H1 (cell line): ENCODE results near the gene WHAMM. TPM values are rescaled to one million over a fixed set of nuclear protein-coding genes. Genes with fewer than 3 reads are reported as not detected.

Experiments used
- CTCF ChIA-PET: fragments of 300-600 bp; sonication (Branson Sonifier 250); formaldehyde crosslinking; loops from one replicate; lab custom pipeline; 2021; ENCODE audit not compliant: partially characterized antibody; lab: Charles Lee
- POLR2A ChIA-PET: fragments of 300-600 bp; sonication (Branson Sonifier 250); formaldehyde crosslinking; loops from one replicate; lab custom pipeline; 2021; ENCODE audit warnings: inconsistent platforms; ENCODE audit not compliant: partially characterized antibody; lab: Charles Lee
- DNase-seq, 2 experiments: peaks; one replicate each; pipeline versions ENCODE4 v3.0.0 to v3.0.0-alpha.2; 2010 to 2022; ENCODE audit warnings: low spot score in 2 of 2, low read depth in 1 of 2, mixed read lengths in 1 of 2
- FAIRE-seq: peaks from 2 replicates; lab custom pipeline; 2011; peaks lifted over from hg19 to GRCh38; lab: Jason Lieb, UNC
- H2AFZ ChIP-seq: 2 replicates; pipeline ENCODE4 v1.8.1; 2012; ENCODE audit warnings: low read length, inconsistent platforms
- H2AK5ac ChIP-seq: 2 replicates; pipeline ENCODE4 v1.6.1; 2013; ENCODE audit warnings: low read depth, low read length
- H2BK120ac ChIP-seq: replicated peaks from 2 replicates; pipeline ENCODE3; 2013; ENCODE audit warnings: low read depth, low read length, inconsistent platforms
- H2BK12ac ChIP-seq: 2 replicates; pipeline ENCODE4 v1.6.1; 2013; ENCODE audit warnings: low read depth, low read length
- H2BK15ac ChIP-seq: 2 replicates; pipeline ENCODE4 v1.6.1; 2013; ENCODE audit warnings: low read length
- H2BK20ac ChIP-seq: 2 replicates; pipeline ENCODE4 v1.6.1; 2013; ENCODE audit warnings: low read length
- H2BK5ac ChIP-seq: 2 replicates; pipeline ENCODE4 v1.6.1; 2013; ENCODE audit warnings: low read depth, low read length
- H3K14ac ChIP-seq: 2 replicates; pipeline ENCODE4 v1.6.1; 2013; ENCODE audit warnings: inconsistent platforms; ENCODE audit not compliant: insufficient read length
- H3K18ac ChIP-seq: 2 replicates; pipeline ENCODE4 v1.6.1; 2013; ENCODE audit warnings: low read length; ENCODE audit errors: extremely low read depth
- H3K23ac ChIP-seq: 2 replicates; pipeline ENCODE4 v1.6.1; 2013; ENCODE audit warnings: inconsistent platforms; ENCODE audit not compliant: insufficient read length
- H3K23me2 ChIP-seq: 2 replicates; pipeline ENCODE4 v1.6.1; 2013; ENCODE audit warnings: low read depth, low read length
- H3K27ac ChIP-seq: 2 replicates; pipeline ENCODE4 v1.6.1; 2011; ENCODE audit warnings: low read depth, low read length, inconsistent platforms
- H3K27me3 ChIP-seq, 4 experiments: replicated peaks in 1 of 4; 1 replicate in 1 of 4; 2 replicates in 3 of 4; pipeline versions ENCODE4 v1.6.1 to v1.8.1; 2011 to 2013; ENCODE audit warnings: low read length in 3 of 4, mild to moderate bottlenecking in 3 of 4, inconsistent platforms in 2 of 4, mixed read lengths in 2 of 4, moderate library complexity in 1 of 4; ENCODE audit not compliant: control insufficient read depth in 3 of 4, insufficient read depth in 3 of 4; ENCODE audit errors: extremely low read depth in 1 of 4
- H3K36me3 ChIP-seq, 4 experiments: 2 replicates each; pipeline versions ENCODE4 v1.6.1 to v1.8.1; 2011 to 2013; ENCODE audit warnings: mild to moderate bottlenecking in 4 of 4, low read length in 3 of 4, moderate library complexity in 2 of 4, control low read depth in 1 of 4, inconsistent platforms in 1 of 4; ENCODE audit not compliant: insufficient read depth in 4 of 4, control insufficient read depth in 2 of 4
- H3K4ac ChIP-seq: replicated peaks from 2 replicates; pipeline ENCODE3; 2013; ENCODE audit warnings: low read length, low read depth, mixed read lengths, inconsistent platforms; ENCODE audit not compliant: insufficient read length
- H3K4me1 ChIP-seq, 4 experiments: replicated peaks in 1 of 4; 1 replicate in 1 of 4; 2 replicates in 3 of 4; pipeline versions ENCODE4 v1.6.1 to v1.8.1; 2011 to 2013; ENCODE audit warnings: low read length in 3 of 4, inconsistent platforms in 2 of 4, mixed read lengths in 1 of 4; ENCODE audit not compliant: insufficient read depth in 4 of 4, control insufficient read depth in 3 of 4
- H3K4me2 ChIP-seq, 2 experiments: 2 replicates each; pipeline versions ENCODE4 v1.6.1 to v1.8.1; 2011 to 2013; ENCODE audit warnings: low read depth in 2 of 2, low read length in 2 of 2, control low read depth in 1 of 2, inconsistent platforms in 1 of 2, mild to moderate bottlenecking in 1 of 2; ENCODE audit not compliant: insufficient read depth in 1 of 2
- H3K4me3 ChIP-seq, 4 experiments: fragments of 200-600, 300-600 bp in 1 of 4; sonication (generic), shearing (Covaris generic), sonication (Bioruptor Twin) in 1 of 4; 2 replicates each; pipeline versions ENCODE4 v1.5.1 to v1.8.1; 2011 to 2016; ENCODE audit warnings: low read length in 4 of 4, low read depth in 3 of 4, control low read depth in 2 of 4, inconsistent platforms in 2 of 4, mild to moderate bottlenecking in 2 of 4, mixed read lengths in 1 of 4, moderate library complexity in 1 of 4; ENCODE audit not compliant: insufficient read depth in 2 of 4; ENCODE audit errors: extremely low read depth in 1 of 4
- H3K56ac ChIP-seq: replicated peaks from 2 replicates; pipeline ENCODE3; 2013; ENCODE audit warnings: low read depth, mild to moderate bottlenecking, mixed read lengths, low read length, inconsistent platforms; ENCODE audit not compliant: insufficient read length
- H3K79me1 ChIP-seq: 2 replicates; pipeline ENCODE4 v1.6.1; 2013; ENCODE audit warnings: low read depth, low read length, control low read depth
- H3K79me2 ChIP-seq, 2 experiments: 2 replicates each; pipeline versions ENCODE4 v1.6.1 to v1.8.1; 2012 to 2013; ENCODE audit warnings: low read length in 2 of 2, mild to moderate bottlenecking in 2 of 2, inconsistent platforms in 1 of 2; ENCODE audit not compliant: insufficient read depth in 2 of 2, control insufficient read depth in 1 of 2
- H3K9ac ChIP-seq, 4 experiments: replicated peaks in 1 of 4; 1 replicate in 1 of 4; 2 replicates in 3 of 4; pipeline versions ENCODE4 v1.6.1 to v1.8.1; 2011 to 2013; ENCODE audit warnings: low read depth in 3 of 4, low read length in 3 of 4, control low read depth in 2 of 4, mild to moderate bottlenecking in 2 of 4, moderate library complexity in 2 of 4, inconsistent platforms in 1 of 4; ENCODE audit errors: extremely low read depth in 1 of 4
- H3K9me3 ChIP-seq, 2 experiments: 2 replicates each; pipeline versions ENCODE4 v1.6.1 to v1.8.1; 2012 to 2013; ENCODE audit warnings: mild to moderate bottlenecking in 2 of 2, moderate library complexity in 2 of 2, control low read depth in 1 of 2, inconsistent platforms in 1 of 2, low read depth in 1 of 2, low read length in 1 of 2, mixed read lengths in 1 of 2; ENCODE audit not compliant: insufficient read depth in 2 of 2
- H4K20me1 ChIP-seq, 2 experiments: replicated peaks in 1 of 2; 2 replicates each; pipeline versions ENCODE3 to v1.8.1; 2011 to 2013; ENCODE audit warnings: inconsistent platforms in 2 of 2, low read length in 2 of 2, mild to moderate bottlenecking in 1 of 2; ENCODE audit not compliant: insufficient read depth in 2 of 2, control insufficient read depth in 1 of 2
- H4K5ac ChIP-seq: 2 replicates; pipeline ENCODE4 v1.6.1; 2013; ENCODE audit warnings: low read length, low read depth, mixed read lengths, inconsistent platforms; ENCODE audit not compliant: insufficient read length
- H4K8ac ChIP-seq: 2 replicates; pipeline ENCODE4 v1.8.0; 2013; ENCODE audit warnings: mild to moderate bottlenecking, moderate library complexity, low read length, inconsistent platforms; ENCODE audit not compliant: insufficient read depth; ENCODE audit errors: extremely low read depth
- H4K91ac ChIP-seq: replicated peaks from 2 replicates; pipeline ENCODE3; 2013; ENCODE audit warnings: low read length, mixed read lengths, inconsistent platforms; ENCODE audit not compliant: insufficient read length
- CREB1 ChIP-seq: IDR thresholded peaks from 2 replicates; pipeline ENCODE4 v1.6.1; 2012; ENCODE audit warnings: inconsistent platforms
- CTBP2 ChIP-seq: IDR thresholded peaks from 2 replicates; pipeline ENCODE4 v1.7.0; 2011; ENCODE audit warnings: borderline replicate concordance, mild to moderate bottlenecking, moderate library complexity, mixed read lengths, low read length; ENCODE audit not compliant: insufficient read depth, insufficient read length
- E2F6 ChIP-seq: IDR thresholded peaks from 2 replicates; pipeline ENCODE4 v1.6.1; 2012; ENCODE audit warnings: inconsistent platforms
- SIX5 ChIP-seq: IDR thresholded peaks from 2 replicates; pipeline ENCODE4 v1.6.1; 2011; ENCODE audit warnings: mild to moderate bottlenecking, low read depth, low read length
- TAF1 ChIP-seq: IDR thresholded peaks from 2 replicates; pipeline ENCODE4 v1.6.1; 2011; ENCODE audit warnings: mild to moderate bottlenecking, low read depth, low read length
- whole genome bisulfite sequencing, 2 experiments: shearing (Covaris generic) in 1 of 2; methylation state at CpG; one replicate each; pipeline versions ENCODE4 v1.1.6 to v1.1.7; 2013 to 2015; ENCODE audit warnings: low lambda C conversion rate in 2 of 2, mixed read lengths in 2 of 2, inconsistent platforms in 1 of 2, low coverage in 1 of 2, missing lambda C conversion rate in 1 of 2; ENCODE audit not compliant: insufficient replicate concordance in 2 of 2, insufficient coverage in 1 of 2, insufficient read length in 1 of 2; ENCODE audit errors: extremely low coverage in 1 of 2, missing lambda C conversion rate in 1 of 2; 5-methylcytosine and 5-hydroxymethylcytosine counted together
- polyA plus RNA-seq, 7 experiments: library from polyadenylated mRNA; depleted of rRNA in 3 of 7; stranded (reverse) in 5 of 7; unstranded in 2 of 7; fragments of >200 nt in 5 of 7; fragments of 200-250 nt in 2 of 7; gene quantifications; 1 replicate in 5 of 7; 2 replicates in 1 of 7; 4 replicates in 1 of 7; pipeline versions ENCODE4 v1.2.1 to v1.2.3, GENCODE V29; 2011 to 2013; ENCODE audit warnings: missing spikeins in 2 of 7, mixed read lengths in 2 of 7
- total RNA-seq: library from RNA; stranded (reverse); fragmentation: NEBNext Ultra II Directional; extraction: Animal tissue kit (Norgen Biotek cat#: 25700); gene quantifications from 2 replicates; pipeline ENCODE4 v1.2.1, GENCODE V29; 2021

WHAMM gene
- total and polyA plus RNA-seq, 2 of the 8 experiments (the other 6 are each of a cell fraction or from before 2014, with no cell fraction given), result 1.1 to 3.3 TPM

GRCh38 chr15:82828075-82828474, 18.6 kb downstream of the WHAMM start:
- Histone ChIP-seq H4K8ac (no peak overlapping the region), H3K23ac (no peak overlapping the region), H2BK5ac (no peak overlapping the region), H2AFZ (no peak overlapping the region), H3K4me3 (no peak overlapping the region), H2BK12ac (no peak overlapping the region), H3K56ac (no peak overlapping the region), H2BK15ac (no peak overlapping the region), H4K91ac (no peak overlapping the region), H2AK5ac (no peak overlapping the region), H3K36me3 (peaks cover 0 to 14% (median 2%) of the 10 kb centered on the region in 4 experiments; a peak in 5 of 8 replicates), H3K27ac (no peak overlapping the region), H3K4me2 (no peak overlapping the region), H3K4ac (no peak overlapping the region), H4K20me1 (no peaks in the 10 kb centered on the region), H3K79me1 (no peaks in the 10 kb centered on the region), H4K5ac (no peak overlapping the region), H3K79me2 (no peaks in the 10 kb centered on the region), H2BK120ac (no peak overlapping the region), H3K18ac (no peak overlapping the region), H3K9ac (no peak overlapping the region), H2BK20ac (no peak overlapping the region), H3K4me1 (no peaks in the 10 kb centered on the region), H3K14ac (no peak overlapping the region), H3K9me3 (no peaks in the 10 kb centered on the region), H3K27me3 (no peaks in the 10 kb centered on the region), H3K23me2 (no peaks in the 10 kb centered on the region)
- FAIRE-seq (no peak), DNase-seq (no peak)
- CTCF ChIA-PET, result interaction anchor here (0.7 kb wide), 1 partner anchor 187 kb away, joined by 3 read pairs; no protein-coding TSS in a partner anchor
- no peak for TF ChIP-seq CREB1
- TF ChIP-seq TAF1, result no peak
- no peak for TF ChIP-seq SIX5
- TF ChIP-seq CTBP2, result no peak
- no peak for TF ChIP-seq E2F6
- WGBS, 2 experiments, result 86% methylated on average over 1 of the region's 1 CpG; no CpG with 5 or more reads in 1 of the 2 experiments
- POLR2A ChIA-PET, result no interaction called here
